OCI-LY1 (cell line): ENCODE results near the gene UNC93B1.
A peak's percentile ranks its signal among the peaks of the same experiment; 100 is the strongest.

ENCODE experiments used
- H2AFZ ChIP-seq: fragments of 200-600 bp; sonication (generic), shearing (Covaris generic); 2 replicates; pipeline ENCODE4 v1.6.0; 2014; ENCODE audit warnings: antibody characterized with exemption, mild to moderate bottlenecking, low read length
- H3F3A ChIP-seq: fragments of 200-600 bp; sonication (generic), shearing (Covaris generic); 2 replicates; pipeline ENCODE4 v1.6.0; 2014; ENCODE audit warnings: mild to moderate bottlenecking, antibody characterized with exemption, low read length, moderate library complexity; ENCODE audit not compliant: insufficient read depth
- H3K27ac ChIP-seq: fragments of 200-600 bp; sonication (generic); 2 replicates; pipeline ENCODE4 v1.5.1; 2014; ENCODE audit warnings: low read length, mixed run types, mild to moderate bottlenecking, low read depth; ENCODE audit not compliant: poor library complexity, severe bottlenecking
- H3K27me3 ChIP-seq: fragments of 200-600 bp; sonication (generic); 2 replicates; pipeline ENCODE4 v1.6.0; 2014; ENCODE audit warnings: antibody characterized with exemption, mild to moderate bottlenecking, low read length, moderate library complexity; ENCODE audit not compliant: insufficient read depth
- H3K36me3 ChIP-seq: fragments of 200-600 bp; sonication (generic); 2 replicates; pipeline ENCODE4 v1.6.1; 2014; ENCODE audit warnings: mild to moderate bottlenecking, antibody characterized with exemption, low read length, moderate library complexity, mixed read lengths; ENCODE audit not compliant: insufficient read depth
- H3K4me1 ChIP-seq: fragments of 200-600 bp; sonication (generic); 2 replicates; pipeline ENCODE4 v1.5.1; 2014; ENCODE audit warnings: mild to moderate bottlenecking, low read length, moderate library complexity; ENCODE audit not compliant: insufficient read depth, severe bottlenecking
- H3K4me2 ChIP-seq: fragments of 200-600 bp; sonication (generic), shearing (Covaris generic); 2 replicates; pipeline ENCODE4 v1.6.1; 2014; ENCODE audit warnings: low read length
- H3K4me3 ChIP-seq: fragments of 200-600 bp; sonication (generic); 2 replicates; pipeline ENCODE4 v1.5.1; 2014; ENCODE audit warnings: low read length, low read depth, mild to moderate bottlenecking, mixed read lengths; ENCODE audit not compliant: poor library complexity, severe bottlenecking
- H3K79me2 ChIP-seq: fragments of 200-600 bp; shearing (Covaris generic); 2 replicates; pipeline ENCODE4 v1.6.1; 2016; ENCODE audit warnings: mixed run types, low read length, mixed read lengths; ENCODE audit not compliant: insufficient read depth
- H3K9ac ChIP-seq: fragments of 200-600 bp; sonication (generic), shearing (Covaris generic); 2 replicates; pipeline ENCODE4 v1.6.1; 2014; ENCODE audit warnings: mild to moderate bottlenecking, low read length, mixed read lengths
- H3K9me2 ChIP-seq: fragments of 200-600 bp; sonication (generic), shearing (Covaris generic); 2 replicates; pipeline ENCODE4 v1.6.1; 2014; ENCODE audit warnings: low read depth, mild to moderate bottlenecking, low read length, mixed read lengths
- H3K9me3 ChIP-seq: fragments of 200-600 bp; shearing (Covaris generic); 2 replicates; pipeline ENCODE4 v1.6.1; 2014; ENCODE audit warnings: low read length, mixed read lengths
- H4K20me1 ChIP-seq: fragments of 200-600 bp; sonication (generic), shearing (Covaris generic); 2 replicates; pipeline ENCODE4 v1.6.0; 2016; ENCODE audit warnings: mild to moderate bottlenecking, low read length; ENCODE audit not compliant: insufficient read depth
- EZH2 ChIP-seq: fragments of 200-600 bp; sonication (generic), shearing (Covaris generic); IDR thresholded peaks from 2 replicates; pipeline ENCODE4 v1.8.0; 2017; ENCODE audit warnings: borderline replicate concordance, mixed run types, mild to moderate bottlenecking, antibody characterized with exemption, low read length, moderate library complexity, mixed read lengths
- TF ChIP-seq, protein P1 (sequence below): fragments of 200-600 bp; sonication (generic), shearing (Covaris generic); IDR thresholded peaks from 2 replicates; pipeline ENCODE4 v1.5.1; 2017; ENCODE audit warnings: mild to moderate bottlenecking, antibody characterized with exemption, low read length, moderate library complexity, mixed read lengths

The UNC93B1 gene

DNA sequence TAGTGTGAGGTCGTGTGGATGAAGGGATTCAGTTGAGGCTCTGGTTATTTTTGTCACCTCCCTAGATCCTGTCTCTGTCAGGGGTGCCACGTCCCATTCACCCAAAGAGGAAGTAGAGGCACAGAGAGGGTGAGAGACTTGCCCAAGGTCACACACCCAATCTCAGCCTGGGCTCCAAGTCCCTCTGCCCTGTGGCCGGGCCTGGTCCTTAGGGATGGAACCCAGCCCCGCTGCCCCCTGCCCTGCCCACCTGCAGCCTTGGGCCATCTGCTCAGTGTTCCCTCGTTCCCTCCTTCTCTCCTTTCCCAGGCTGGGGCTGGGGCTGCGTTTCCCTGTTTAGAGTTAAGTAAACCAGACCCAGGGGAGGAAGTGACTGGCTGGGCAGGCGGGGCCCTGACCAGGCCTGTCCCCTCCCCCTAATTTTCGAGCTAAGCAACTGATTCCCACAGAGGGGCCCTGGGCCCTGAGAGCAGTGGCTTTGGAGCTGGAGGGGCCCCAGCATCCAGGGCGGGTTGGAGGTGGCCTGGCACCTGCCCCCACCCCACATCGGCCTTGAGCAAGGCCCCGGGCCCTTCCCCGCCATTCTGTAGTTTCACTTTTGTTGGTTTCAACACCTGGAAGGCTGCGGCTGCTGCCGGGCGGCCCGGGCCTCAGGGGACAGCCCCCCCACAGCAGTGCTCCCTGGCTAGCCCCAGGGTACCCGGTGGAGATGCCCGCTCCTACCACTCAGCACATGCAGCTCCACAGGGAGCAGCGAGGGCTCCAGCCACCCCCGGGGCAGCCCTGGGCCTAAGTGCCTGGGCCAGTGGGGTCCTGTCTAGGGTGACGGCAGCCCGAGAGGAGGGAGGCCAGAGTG, 36.4 kb upstream of the UNC93B1 start:
- Histone ChIP-seq H3K9me3 (no peaks in the 10 kb centered on the region), H3K79me2 (no peaks in the 10 kb centered on the region), H4K20me1 (no peaks in the 10 kb centered on the region), H3K27me3 (no peaks in the 10 kb centered on the region), H3K27ac (peak overlapping the region; percentile 76), H3K9me2 (no peaks in the 10 kb centered on the region), H3K36me3 (peaks cover 27% of the 10 kb centered on the region), H2AFZ (no peak overlapping the region), H3K4me1 (peaks cover 47% of the 10 kb centered on the region), H3K4me2 (peak overlapping the region; percentile 91), H3K9ac (peak overlapping the region; percentile 92), H3K4me3 (peak overlapping the region; percentile 95), H3F3A (no peaks in the 10 kb centered on the region)
- TF ChIP-seq, protein P1, sequence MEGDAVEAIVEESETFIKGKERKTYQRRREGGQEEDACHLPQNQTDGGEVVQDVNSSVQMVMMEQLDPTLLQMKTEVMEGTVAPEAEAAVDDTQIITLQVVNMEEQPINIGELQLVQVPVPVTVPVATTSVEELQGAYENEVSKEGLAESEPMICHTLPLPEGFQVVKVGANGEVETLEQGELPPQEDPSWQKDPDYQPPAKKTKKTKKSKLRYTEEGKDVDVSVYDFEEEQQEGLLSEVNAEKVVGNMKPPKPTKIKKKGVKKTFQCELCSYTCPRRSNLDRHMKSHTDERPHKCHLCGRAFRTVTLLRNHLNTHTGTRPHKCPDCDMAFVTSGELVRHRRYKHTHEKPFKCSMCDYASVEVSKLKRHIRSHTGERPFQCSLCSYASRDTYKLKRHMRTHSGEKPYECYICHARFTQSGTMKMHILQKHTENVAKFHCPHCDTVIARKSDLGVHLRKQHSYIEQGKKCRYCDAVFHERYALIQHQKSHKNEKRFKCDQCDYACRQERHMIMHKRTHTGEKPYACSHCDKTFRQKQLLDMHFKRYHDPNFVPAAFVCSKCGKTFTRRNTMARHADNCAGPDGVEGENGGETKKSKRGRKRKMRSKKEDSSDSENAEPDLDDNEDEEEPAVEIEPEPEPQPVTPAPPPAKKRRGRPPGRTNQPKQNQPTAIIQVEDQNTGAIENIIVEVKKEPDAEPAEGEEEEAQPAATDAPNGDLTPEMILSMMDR: no peak
- TF ChIP-seq EZH2: no peak

DNA sequence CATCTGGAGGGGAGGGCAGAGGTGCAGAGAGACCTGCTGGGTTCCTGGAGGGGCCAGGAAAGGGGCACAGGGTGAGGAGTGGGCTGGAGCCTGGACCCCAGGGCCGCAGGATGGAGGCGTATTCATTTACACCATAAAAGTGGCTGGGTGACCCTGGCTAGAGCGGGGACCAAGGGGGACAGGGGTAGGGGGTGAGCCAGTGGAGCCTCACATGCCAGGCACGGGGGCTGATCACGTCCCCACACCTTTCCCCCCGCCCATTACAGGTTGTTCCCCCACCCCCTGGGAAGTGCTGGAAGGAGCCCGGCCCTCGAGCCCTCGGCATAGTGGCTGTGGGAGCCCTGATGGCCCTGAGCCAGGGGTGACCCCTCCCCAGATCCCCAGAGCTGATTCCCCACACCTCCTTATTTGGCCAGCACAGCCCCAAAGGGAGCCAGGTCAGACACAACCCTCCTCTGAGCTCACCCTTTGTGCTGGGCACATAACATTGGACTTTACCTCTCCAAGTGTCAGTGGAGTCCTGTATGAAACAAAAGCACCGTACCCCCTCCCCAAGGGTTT, 35.7 kb upstream of the UNC93B1 start:
- Histone ChIP-seq H3K9ac (peak overlapping the region; percentile 92), H3K9me2 (no peaks in the 10 kb centered on the region), H3K9me3 (no peaks in the 10 kb centered on the region), H3F3A (no peaks in the 10 kb centered on the region), H3K79me2 (no peaks in the 10 kb centered on the region), H3K4me3 (peak overlapping the region; percentile 95), H4K20me1 (no peaks in the 10 kb centered on the region), H3K27me3 (no peaks in the 10 kb centered on the region), H3K4me2 (peak overlapping the region; percentile 91), H3K4me1 (peaks cover 47% of the 10 kb centered on the region), H2AFZ (no peak overlapping the region), H3K36me3 (peaks cover 20% of the 10 kb centered on the region; the same call in 1 of the 2 replicates), H3K27ac (peak overlapping the region; percentile 76)
- TF ChIP-seq, protein P1: no peak

DNA sequence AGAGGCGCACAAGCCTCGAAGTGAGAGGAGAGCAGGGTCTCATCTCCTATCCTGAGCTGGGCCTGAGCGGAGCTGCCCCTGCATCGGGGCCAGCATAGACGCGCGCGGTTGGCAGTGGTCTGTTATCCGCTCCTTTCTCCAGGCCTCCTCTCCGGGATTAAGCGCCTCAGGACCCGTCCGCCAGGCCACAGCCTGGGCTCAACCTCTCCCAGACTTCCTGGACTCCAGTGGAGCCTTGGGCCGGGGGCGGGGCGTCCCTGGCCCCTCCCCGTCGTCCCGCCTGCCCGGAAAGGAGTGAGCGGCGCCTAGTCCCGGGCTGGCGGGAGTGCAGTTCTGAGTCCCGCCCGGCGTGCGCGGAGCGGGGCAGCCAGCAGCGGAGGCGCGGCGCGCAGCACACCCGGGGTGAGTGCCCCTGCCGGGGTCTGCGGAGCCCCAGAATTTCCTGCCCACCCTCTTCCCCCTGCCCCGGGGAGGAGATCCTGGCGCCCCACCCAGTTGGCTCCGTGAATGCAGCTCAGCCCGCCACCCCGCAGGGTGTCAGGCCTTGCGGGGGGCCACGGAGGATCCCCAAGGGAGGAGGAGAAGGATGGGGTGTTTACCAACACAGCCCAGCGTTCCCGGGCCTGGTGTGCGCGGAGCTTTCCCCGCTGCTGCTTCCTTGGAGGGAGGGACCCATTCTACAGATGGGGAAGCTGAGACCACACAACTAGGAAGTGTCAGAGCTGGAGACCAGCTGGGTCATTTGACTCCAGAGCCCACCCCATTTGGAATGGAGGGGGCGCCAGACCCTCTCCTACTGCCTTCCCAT, 35.0 kb upstream of the UNC93B1 start, which contains the start of gene TCIRG1:
Gene TCIRG1 (plus strand): TSS at position 308 of the 808 bp plus-strand sequence. CDS start 2,247 bp downstream, outside the sequence.
- Histone ChIP-seq H3K79me2 (no peaks in the 10 kb centered on the region), H3K27me3 (no peaks in the 10 kb centered on the region), H2AFZ (no peak within 1 kb of the TSS), H3K36me3 (peaks cover 18% of the 10 kb centered on the region; the same call in 1 of the 2 replicates), H3F3A (no peaks in the 10 kb centered on the region), H4K20me1 (no peaks in the 10 kb centered on the region), H3K27ac (peak within 1 kb of the TSS; percentile 76), H3K4me3 (peak within 1 kb of the TSS; percentile 95), H3K9ac (peak within 1 kb of the TSS; percentile 92), H3K4me1 (peaks cover 47% of the 10 kb centered on the region), H3K4me2 (peak within 1 kb of the TSS; percentile 91), H3K9me2 (no peaks in the 10 kb centered on the region), H3K9me3 (no peaks in the 10 kb centered on the region)
- TF ChIP-seq, protein P1: no peak
- TF ChIP-seq EZH2: no peak
